PC-3 (cell line): ENCODE results near the gene CHID1.

ENCODE experiments used
- EZH2phosphoT487 ChIP-seq: fragments of 300-600 bp; sonication (generic); IDR thresholded peaks from 2 replicates; pipeline ENCODE4 v1.6.1; 2018; ENCODE audit warnings: mild to moderate bottlenecking, antibody characterized with exemption, low read length, borderline replicate concordance
- TF ChIP-seq, protein P1 (sequence below): fragments of 300-600 bp; sonication (generic); conservative IDR thresholded peaks from 2 replicates; pipeline ENCODE4 v1.5.1; 2017; ENCODE audit warnings: antibody characterized with exemption, low read depth, mild to moderate bottlenecking, low read length

DNA sequence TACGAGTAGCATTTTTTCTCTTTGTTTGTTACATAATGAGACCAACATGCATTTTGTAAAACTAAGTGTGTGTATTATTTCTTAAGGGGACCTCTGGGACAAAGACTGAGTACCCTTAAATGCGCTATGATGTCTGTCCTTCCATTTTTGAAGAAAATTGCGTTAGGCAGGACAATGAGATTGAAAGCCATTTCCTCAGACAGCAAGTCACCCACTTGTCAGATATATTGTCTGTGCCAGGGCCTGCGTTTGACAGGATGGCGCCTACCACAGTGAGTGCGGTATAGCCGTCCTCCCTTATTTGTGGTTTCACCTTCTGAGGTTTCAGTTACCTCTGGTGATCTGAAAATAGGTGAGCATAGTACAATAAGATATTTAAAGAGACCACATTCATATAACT lies 17.3 kb upstream of the CHID1 start:
- TF ChIP-seq, protein P1, sequence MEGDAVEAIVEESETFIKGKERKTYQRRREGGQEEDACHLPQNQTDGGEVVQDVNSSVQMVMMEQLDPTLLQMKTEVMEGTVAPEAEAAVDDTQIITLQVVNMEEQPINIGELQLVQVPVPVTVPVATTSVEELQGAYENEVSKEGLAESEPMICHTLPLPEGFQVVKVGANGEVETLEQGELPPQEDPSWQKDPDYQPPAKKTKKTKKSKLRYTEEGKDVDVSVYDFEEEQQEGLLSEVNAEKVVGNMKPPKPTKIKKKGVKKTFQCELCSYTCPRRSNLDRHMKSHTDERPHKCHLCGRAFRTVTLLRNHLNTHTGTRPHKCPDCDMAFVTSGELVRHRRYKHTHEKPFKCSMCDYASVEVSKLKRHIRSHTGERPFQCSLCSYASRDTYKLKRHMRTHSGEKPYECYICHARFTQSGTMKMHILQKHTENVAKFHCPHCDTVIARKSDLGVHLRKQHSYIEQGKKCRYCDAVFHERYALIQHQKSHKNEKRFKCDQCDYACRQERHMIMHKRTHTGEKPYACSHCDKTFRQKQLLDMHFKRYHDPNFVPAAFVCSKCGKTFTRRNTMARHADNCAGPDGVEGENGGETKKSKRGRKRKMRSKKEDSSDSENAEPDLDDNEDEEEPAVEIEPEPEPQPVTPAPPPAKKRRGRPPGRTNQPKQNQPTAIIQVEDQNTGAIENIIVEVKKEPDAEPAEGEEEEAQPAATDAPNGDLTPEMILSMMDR: no peak
- TF ChIP-seq EZH2phosphoT487: no peak
